Heart right ventricle (tissue), 16 donors: ENCODE data around the gene LRRC2. TPM values are rescaled to one million over a fixed set of nuclear protein-coding genes. Genes with fewer than 3 reads are reported as not detected.

ENCODE experiments used
- ATAC-seq, 8 donors: fragments of 200-7000 bp; cut with Tn5 transposase; one replicate each; pipeline ENCODE4 v1.9.1; 2020; ENCODE audit warnings: mild to moderate bottlenecking in 8 of 8, moderate library complexity in 8 of 8, moderate number of reproducible peaks in 1 of 8
- DNase-seq, 2 donors: peaks; one replicate each; pipeline ENCODE4 v3.0.0-alpha.2; 2020
- H3K27ac ChIP-seq, 10 donors: fragments of 200-600 bp; sonication (generic) in 2 of 10; one replicate each; pipeline versions ENCODE4 v1.5.0 to v1.8.0; 2020 to 2022; ENCODE audit warnings: mild to moderate bottlenecking in 3 of 10
- H3K27me3 ChIP-seq, 7 donors: fragments of 200-600 bp; one replicate each; pipeline ENCODE4 v1.8.0; 2021 to 2022; ENCODE audit warnings: mild to moderate bottlenecking in 2 of 7
- H3K36me3 ChIP-seq, 9 donors: fragments of 200-600 bp; sonication (generic) in 1 of 9; one replicate each; pipeline versions ENCODE4 v1.5.0 to v1.8.0; 2020 to 2022; ENCODE audit warnings: mild to moderate bottlenecking in 2 of 9
- H3K4me1 ChIP-seq, 9 donors: fragments of 200-600 bp; sonication (generic) in 1 of 9; one replicate each; pipeline versions ENCODE4 v1.5.0 to v1.8.0; 2020 to 2022; ENCODE audit warnings: mild to moderate bottlenecking in 4 of 9
- H3K4me3 ChIP-seq, 10 donors: fragments of 200-600 bp; sonication (generic) in 2 of 10; one replicate each; pipeline versions ENCODE4 v1.5.0 to v1.8.0; 2020 to 2022; ENCODE audit warnings: mild to moderate bottlenecking in 7 of 10, moderate library complexity in 2 of 10
- H3K9me3 ChIP-seq, 11 donors: fragments of 200-600 bp in 10 of 11; sonication (generic) in 2 of 11; one replicate each; pipeline versions ENCODE4 v1.5.0 to v1.8.0; 2013 to 2022; ENCODE audit warnings: mild to moderate bottlenecking in 2 of 11, control low read depth in 1 of 11, moderate library complexity in 1 of 11
- WGBS, 2 donors: extraction: QIAGEN DNeasy Blood & Tissue Kit; methylation state at CpG; one replicate each; pipeline ENCODE4 v1.1.7; 2013; ENCODE audit warnings: inconsistent platforms in 1 of 2; 5-methylcytosine and 5-hydroxymethylcytosine counted together
- intact Hi-C, 10 donors: fragments of 100-400 bp; cut with DNase I; formaldehyde crosslinking; loops; one replicate each; pipeline versions ENCODE4 v1.11.1 to v1.14.2; 2022
- polyA plus RNA-seq, 2 donors: library from polyadenylated mRNA; stranded (reverse); fragments of 200-250 nt; gene quantifications; one replicate each; pipeline ENCODE4 v1.2.3, GENCODE V29; 2013
- total RNA-seq, 10 donors: library from RNA; stranded (reverse); fragmentation: NEBNext Ultra II Directional in 3 of 10; extraction: Animal tissue kit (Norgen Biotek cat#: 25700) in 3 of 10; gene quantifications; one replicate each; pipeline versions ENCODE4 v1.2.1 to v1.2.4, GENCODE V29; 2021 to 2023
- TF ChIP-seq, protein P1 (sequence below), 9 donors: fragments of 200-600 bp; sonication (generic) in 2 of 9; IDR thresholded peaks; one replicate each; pipeline versions ENCODE4 v1.5.0 to v1.8.0; 2021 to 2022; ENCODE audit warnings: antibody characterized with exemption in 9 of 9, mild to moderate bottlenecking in 5 of 9, moderate library complexity in 1 of 9
- donor health status: Arrhythmogenic right ventricular cardiomyopathy.
- donor health status: ischemic (EF 13 %, LVEDD 7.1; RV severe dilation, severe dysfunction).
- donor health status: healthy with polysubstance abuse.
- donor health status: DM: no; HTN: yes; CAD: no.
- donor health status: DM: no; HTN: no; CAD: no.
- donor health status: ischemic (EF 25% LVEDD 6.9; RV normal size, moderate dysfunction).
- donor health status: ischemic (EF 25% LVEDD 5.7; RV mildly dilated, moderate dysfunction).
- donor health status: healthy.
- donor health status: DM: yes; HTN: yes; CAD: no.
- donor health status: Ischemic cardiomyopathy.
- donor health status: ischemic (EF 35%, LVEDD 5.7; RV mildly dilated, moderate dysfunction).
- donor health status: nonischemic (EF 11% LVEDD 7.7; RV severe dilation, severe dysfunction).
- donor health status: DM: yes; HTN: yes; CAD: no.
- donor health status: PGD.
- donor health status: ischemic (EF 29% LVEDD 5.4; RV normal size, mild dysfunction).
- donor health status: nonischemic (EF 23%, LVEDD 6.1; RV moderate dilation, normal function).

Gene LRRC2
- total and polyA plus RNA-seq, 12 donors, result 10.7 to 163 (median 125) TPM

- H3K4me3 ChIP-seq, result no peak overlapping the region
- no peaks in the 10 kb centered on the region for H3K36me3 ChIP-seq
- TF ChIP-seq, protein P1, sequence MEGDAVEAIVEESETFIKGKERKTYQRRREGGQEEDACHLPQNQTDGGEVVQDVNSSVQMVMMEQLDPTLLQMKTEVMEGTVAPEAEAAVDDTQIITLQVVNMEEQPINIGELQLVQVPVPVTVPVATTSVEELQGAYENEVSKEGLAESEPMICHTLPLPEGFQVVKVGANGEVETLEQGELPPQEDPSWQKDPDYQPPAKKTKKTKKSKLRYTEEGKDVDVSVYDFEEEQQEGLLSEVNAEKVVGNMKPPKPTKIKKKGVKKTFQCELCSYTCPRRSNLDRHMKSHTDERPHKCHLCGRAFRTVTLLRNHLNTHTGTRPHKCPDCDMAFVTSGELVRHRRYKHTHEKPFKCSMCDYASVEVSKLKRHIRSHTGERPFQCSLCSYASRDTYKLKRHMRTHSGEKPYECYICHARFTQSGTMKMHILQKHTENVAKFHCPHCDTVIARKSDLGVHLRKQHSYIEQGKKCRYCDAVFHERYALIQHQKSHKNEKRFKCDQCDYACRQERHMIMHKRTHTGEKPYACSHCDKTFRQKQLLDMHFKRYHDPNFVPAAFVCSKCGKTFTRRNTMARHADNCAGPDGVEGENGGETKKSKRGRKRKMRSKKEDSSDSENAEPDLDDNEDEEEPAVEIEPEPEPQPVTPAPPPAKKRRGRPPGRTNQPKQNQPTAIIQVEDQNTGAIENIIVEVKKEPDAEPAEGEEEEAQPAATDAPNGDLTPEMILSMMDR (IDR thresholded peaks at IDR 0.05), result no peak
- no peaks in the 10 kb centered on the region for H3K4me1 ChIP-seq
- intact Hi-C loops, result no loop called here
- ATAC-seq (no peak), DNase-seq (no peak)
- H3K27ac ChIP-seq, result no peak overlapping the region
- no peaks in the 10 kb centered on the region for H3K27me3 ChIP-seq
- H3K9me3 ChIP-seq, result peaks cover 0 to 6% (median 0%) of the 10 kb centered on the region in 11 donors
- 88 to 90% methylated on average over 6 of the region's 6 CpGs for WGBS, 2 donors
Measured at GRCh38 chr3:46586738-46587246, 20.7 kb upstream of the LRRC2 start.

- Histone ChIP-seq H3K4me1 (no peaks in the 10 kb centered on the region), H3K27me3 (no peaks in the 10 kb centered on the region), H3K27ac (no peak overlapping the region), H3K36me3 (no peaks in the 10 kb centered on the region), H3K4me3 (no peak overlapping the region), H3K9me3 (no peaks in the 10 kb centered on the region)
- intact Hi-C loops, result no loop called here
- TF ChIP-seq, protein P1 (IDR thresholded peaks at IDR 0.05), result no peak
- no peak for DNase-seq
- WGBS, 2 donors, result 87 to 90% methylated on average over 5 of the region's 5 CpGs
- no peak for ATAC-seq
Measured at GRCh38 chr3:46585799-46586693, 19.9 kb upstream of the LRRC2 start.

DNA sequence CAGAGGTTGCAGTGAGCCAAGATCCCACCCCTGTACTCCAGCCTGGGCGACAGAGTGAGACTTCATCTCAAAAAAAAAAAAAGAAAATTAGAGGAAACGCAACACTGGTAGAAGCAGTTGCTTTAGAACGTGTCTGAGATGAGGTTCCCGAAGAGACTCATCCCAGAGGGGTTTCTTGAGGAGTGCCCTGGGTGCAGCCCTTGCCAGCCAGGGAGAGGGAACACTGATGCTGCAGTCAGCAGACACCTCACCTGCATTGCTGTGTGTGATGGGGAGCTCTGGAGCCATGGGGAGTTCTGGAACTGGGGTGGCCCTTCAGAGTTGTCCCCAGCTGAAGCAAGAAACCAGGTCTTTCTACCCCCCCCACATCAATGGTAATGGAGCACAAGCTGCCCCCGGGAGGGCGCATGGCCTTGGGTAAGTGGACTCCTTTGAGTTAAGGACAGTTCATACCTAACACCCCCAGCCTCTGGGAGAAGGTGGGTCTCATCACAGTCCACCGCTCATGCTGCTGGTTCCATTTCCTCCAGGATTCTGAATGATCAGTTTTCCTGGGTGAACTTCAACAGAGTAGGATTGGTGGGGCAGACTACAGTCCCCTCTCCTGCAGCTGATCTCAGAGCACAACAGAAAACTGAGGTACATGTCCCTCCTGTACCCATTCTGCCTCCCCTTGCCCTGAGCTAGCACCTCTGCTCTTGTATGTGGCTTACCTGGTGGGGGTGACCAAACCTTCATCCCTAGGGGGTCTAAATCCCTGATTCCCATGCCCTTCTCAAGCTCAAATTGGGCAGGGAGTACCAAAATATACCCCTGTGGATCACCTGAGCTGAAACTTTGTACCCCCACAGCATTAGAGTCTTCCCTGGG is 18.7 kb upstream of the LRRC2 start:
- intact Hi-C loops, result no loop called here
- Histone ChIP-seq H3K4me3 (no peak overlapping the region), H3K27ac (no peak overlapping the region), H3K4me1 (no peaks in the 10 kb centered on the region), H3K36me3 (no peaks in the 10 kb centered on the region), H3K27me3 (no peaks in the 10 kb centered on the region), H3K9me3 (no peaks in the 10 kb centered on the region)
- DNase-seq, result no peak
- no peak for ATAC-seq
- TF ChIP-seq, protein P1 (IDR thresholded peaks at IDR 0.05), result no peak
- 90 to 95% methylated on average over 7 of the region's 7 CpGs for WGBS, 2 donors

DNA sequence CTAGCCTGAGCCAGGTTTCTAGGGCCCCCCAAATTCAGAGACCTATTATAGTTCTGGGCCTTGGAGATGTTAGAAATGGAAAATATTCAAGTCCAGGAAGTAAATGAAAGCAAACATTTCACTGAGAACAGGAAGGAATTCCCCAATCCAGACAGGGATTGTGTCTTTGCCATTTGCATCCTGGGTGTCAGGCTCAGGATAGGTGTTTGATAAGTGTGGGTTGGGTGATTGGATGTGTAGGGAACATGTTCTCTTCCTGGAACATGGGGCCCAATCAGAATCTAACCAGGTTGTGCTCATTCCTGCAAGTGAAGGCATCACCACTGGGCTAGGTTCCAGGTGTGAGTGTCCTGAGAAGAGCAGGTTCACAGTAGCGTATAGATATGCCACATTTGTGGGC is 14.6 kb upstream of the LRRC2 start:
- intact Hi-C loops, result no loop called here
- peaks cover 0 to 19% (median 3%) of the 10 kb centered on the region in 7 donors for H3K27me3 ChIP-seq
- H3K4me3 ChIP-seq, result no peak overlapping the region
- no peaks in the 10 kb centered on the region for H3K9me3 ChIP-seq
- no peak overlapping the region for H3K27ac ChIP-seq
- DNase-seq (no peak), ATAC-seq (no peak)
- TF ChIP-seq, protein P1 (IDR thresholded peaks at IDR 0.05), result no peak
- peaks cover 0 to 26% (median 8%) of the 10 kb centered on the region in 9 donors for H3K4me1 ChIP-seq
- 100% methylated on average over 1 of the region's 1 CpG for WGBS, 2 donors
- no peaks in the 10 kb centered on the region for H3K36me3 ChIP-seq
